HG02870 (cell line): ENCODE data around the gene APIP.

Experiments
- ATAC-seq: cut with Tn5 transposase; IDR thresholded peaks from one replicate; pipeline ENCODE4 v1.9.1; 2021; ENCODE audit warnings: mild to moderate bottlenecking, moderate library complexity; ENCODE audit not compliant: unreplicated experiment

The APIP gene

DNA sequence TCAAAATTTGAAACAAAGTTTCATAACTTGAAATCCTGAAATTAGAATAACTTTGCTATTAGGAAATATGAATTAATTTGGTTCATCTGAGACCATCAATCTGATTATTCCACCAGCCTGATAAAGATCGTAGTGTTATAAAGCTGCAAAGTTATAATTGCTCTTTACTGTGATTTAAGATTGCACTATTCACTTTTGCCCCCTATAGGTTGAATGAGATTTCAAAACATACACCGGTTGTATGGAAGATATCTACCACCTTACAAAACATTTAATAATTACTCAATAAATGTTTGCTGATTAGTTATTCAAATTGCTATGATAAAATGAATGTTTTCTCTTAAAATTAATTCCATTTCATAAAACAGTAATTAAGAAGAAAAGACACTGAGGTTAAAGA, 26.1 kb downstream of the APIP start:
- no peak for ATAC-seq

DNA sequence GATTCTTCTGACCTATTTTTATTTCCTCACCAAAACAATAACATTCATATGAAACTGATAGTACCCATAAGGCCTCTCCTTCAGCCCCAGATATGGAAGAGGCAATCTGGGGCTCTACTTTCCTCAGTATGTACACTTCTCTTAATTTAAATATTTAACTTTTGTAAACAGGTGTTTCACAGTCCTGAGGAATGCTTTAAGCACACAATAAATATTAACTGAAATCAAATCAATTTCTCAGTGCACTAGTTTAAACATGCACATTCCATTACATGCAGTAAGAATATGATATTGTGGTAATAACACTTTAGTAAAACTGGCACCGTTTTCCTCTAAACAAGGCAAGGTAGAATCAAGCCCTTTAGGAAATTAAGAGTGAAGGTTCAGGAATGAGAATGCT, 28.9 kb downstream of the APIP start:
- no peak for ATAC-seq

DNA sequence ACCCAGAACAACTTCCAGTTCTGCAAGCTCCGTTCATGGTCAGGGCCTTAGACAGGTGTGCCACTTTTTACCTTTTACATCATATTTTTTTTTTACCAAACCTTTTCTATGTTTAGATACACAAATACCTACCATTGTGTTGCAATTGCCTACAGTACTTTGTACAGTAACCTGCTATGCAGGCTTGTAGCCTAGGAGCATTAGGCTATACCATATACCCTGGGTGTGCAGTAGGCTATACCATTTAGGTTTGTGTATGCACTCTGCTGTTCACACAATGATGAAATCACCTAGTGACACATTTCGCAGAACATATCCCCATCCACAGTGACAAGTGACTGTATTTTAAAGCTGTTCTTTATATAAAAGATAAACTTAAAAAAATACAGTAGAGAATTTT, 29.6 kb downstream of the APIP start:
- ATAC-seq, result no peak

DNA sequence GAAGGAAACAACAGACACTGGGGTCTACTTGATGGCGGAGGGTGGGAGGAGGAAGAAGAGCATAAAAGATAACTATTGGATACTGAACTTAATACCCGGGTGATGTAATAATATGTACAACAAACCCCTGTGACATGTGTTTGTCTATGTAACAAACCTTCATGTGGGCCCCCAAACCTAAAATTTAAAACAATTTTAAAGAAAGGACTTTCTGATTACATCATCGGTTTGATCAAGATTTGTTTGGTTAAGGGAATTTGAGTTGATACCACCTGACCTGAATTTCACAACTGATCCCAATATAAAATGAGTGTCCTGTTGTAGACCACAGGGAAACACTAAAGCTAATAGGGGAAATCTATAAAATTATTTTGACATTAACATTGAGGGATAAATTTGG, 34.3 kb downstream of the APIP start:
- ATAC-seq, result no peak

DNA sequence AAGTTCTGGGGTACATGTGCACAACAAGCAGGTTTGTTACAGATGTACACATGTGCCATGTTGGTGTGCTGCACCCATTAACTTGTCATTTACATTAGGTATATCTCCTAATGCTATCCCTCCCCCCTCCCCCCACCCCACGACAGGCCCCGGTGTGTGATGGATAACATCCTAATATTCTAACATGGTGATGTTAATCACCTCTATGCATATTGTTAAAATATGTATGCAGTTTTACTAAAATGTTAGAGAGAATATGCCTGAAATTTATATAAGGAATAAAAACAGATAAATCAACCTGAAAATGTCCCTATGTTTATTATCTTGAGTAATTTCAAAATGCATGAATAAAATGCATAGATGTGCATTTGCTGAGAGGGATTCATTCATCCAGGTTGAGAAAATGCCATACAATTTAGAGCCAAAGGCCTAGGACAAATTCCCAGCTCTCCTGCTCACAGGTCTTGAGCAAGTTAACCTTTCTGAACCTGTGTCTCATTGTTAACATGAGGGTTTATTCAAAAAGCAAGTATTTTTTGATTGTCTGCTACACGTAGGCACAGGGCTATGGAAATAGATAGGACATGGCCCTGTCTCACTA, 38.7 kb downstream of the APIP start:
- no peak for ATAC-seq

DNA sequence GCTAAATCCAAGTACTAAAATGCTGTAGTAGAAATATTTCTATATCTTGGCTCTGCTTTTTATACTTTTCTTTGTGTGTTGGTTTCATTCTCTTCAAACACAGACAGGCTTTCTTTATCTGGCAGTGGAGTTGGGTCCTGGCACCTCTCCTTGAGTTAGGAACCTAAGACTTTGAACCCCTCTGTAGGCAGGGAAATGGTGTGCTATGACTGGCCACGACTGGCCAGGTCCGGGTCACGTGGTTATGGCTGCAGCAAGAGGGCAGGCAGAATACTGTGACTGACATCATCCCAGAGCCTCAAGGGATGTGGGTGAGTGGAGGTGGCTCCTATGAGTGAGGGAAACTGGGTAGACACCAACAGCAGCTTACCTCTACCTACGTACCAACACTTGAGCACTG, 42.0 kb downstream of the APIP start:
- no peak for ATAC-seq

DNA sequence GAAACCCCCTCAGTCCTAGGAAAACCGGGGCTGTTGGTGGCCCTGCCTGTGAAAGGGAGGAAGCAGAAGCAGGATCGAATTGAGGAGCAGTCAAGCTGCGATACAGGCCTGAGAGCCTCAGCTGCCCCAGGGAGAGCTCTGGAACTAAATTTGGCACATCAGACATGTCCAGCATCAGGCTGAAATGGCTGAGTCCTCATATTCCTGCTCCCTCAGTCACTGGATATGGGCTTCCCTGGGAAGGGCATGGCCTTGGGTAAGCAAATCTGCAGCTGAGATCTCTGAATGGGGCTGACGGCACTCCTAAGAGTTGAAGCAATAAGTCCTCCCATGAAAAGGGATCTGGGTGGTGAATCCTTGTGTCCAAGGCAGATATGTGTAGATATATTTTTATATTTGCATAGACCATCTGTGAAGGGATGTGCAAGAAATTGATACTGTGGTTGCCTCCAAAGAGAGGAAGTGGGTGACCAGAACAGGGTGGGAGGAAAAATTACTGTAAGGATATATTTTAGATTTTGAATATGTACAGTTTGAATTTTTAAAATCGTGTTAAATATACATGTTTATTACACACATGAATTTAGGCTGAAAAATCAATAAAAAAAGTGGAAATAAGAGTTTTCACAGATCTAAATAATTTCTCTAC, 45.5 kb downstream of the APIP start:
- ATAC-seq, result no peak

DNA sequence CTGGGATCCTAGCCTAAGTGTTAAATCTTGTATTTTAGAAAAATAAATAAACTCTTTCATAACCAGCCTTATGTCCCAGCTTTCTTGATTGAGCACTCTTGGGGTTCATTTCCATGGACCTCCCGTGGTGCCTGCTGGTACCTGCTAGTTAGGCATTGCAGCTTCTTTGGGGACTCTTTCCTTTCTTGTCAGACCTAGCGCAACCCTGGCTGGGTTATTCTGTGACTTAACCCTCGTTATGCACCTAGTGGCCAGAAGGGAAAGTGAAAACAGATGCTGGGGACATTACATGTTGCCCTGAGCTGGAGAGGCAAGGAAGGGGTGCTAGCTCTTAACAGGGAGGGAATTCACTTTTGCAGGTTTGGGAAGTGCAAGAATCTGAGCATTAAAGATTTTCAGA, 46.8 kb downstream of the APIP start:
- ATAC-seq, result no peak

DNA sequence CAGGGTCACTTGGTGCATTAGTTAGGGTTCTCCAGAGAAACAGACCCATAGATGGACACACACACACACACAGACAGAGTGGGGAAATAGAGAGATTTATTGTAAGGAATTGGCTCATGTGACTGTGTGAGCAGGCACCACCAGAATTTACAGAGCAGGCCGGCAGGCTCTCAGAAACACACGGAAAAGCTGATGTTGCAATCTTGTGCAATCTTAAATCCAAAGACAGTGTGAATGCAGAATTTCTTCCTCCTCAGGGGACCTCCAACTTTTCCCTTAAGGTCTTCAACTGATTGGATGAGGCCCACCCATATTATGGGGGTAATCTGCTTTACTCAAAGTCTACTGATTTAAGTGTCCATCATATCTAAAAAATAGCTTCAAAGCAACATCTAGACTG, 49.8 kb downstream of the APIP start:
- ATAC-seq, result no peak

DNA sequence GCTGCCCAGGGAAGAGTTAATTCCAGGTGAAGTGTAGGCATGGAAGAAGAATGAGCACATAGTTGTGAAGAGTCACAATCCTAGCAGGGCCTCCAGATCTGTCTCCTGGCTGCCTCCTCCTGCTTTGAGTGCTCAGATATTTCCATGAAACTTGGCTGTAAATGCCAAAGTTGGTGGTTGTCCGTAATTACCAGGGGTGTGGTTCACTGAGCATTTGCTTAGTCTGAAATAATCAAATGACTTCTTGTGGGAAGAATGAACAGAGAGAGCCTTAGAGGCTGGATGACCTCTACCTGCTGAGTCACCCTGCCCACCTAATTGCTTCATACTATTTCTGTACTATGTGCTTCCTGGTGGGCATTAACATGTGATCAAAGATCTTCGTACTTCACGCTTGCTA, 50.9 kb downstream of the APIP start:
- no peak for ATAC-seq

DNA sequence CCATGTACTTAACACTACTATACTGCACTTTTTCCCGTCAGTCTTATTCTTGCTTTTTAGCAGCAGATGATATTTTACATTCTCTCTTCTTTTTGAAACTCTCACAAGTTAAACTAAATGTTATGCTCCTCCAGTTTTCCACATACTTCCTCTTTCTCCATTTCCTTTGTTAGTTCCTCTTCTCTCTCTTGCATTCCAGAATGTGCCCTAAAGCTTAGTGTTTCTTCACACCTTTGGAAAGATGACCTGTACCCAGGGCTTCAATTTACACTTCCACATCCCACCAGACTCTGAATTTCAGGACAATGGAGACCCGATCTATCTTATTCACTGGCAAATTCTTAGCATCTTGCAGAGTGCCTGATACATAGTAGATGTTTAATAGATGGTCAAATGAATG, 51.8 kb downstream of the APIP start:
- no peak for ATAC-seq

DNA sequence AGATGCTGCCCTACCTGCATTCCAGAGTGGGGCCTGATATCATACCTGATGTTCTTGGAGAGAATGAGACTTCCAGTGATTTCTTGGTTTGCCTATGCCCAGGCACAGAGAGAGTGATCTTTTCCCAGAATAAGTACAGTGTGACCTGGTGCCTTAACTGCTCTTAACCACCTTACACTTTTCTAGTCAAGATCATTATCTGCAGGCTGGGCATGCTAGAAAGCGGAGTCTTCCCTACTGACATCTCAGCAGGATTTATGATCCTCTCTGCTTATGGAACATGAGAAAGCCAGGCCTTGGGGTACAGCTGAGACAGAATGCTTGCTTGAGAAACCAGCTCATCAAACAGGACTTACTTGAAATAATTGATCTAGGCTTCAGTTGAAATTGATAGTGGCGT, 53.1 kb downstream of the APIP start:
- ATAC-seq, result no peak

DNA sequence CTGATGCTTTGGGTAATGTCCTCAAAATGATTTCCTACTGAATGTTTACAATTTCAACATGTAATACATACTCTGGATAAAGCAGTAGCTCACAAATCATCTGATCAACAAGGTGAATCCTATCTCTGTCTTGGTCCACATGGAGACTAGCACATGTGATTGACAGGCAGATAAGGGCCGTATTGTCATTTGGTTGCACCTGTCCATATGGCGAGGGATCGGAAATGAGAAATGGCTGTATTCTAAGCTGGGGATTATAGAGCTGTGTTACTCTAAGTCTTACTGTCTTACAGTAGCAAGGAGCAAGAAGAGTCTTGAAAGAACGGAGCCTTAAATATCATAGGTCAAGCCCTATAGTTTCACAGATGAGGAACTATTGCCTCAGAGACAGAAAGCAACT, 55.7 kb downstream of the APIP start:
- no peak for ATAC-seq

DNA sequence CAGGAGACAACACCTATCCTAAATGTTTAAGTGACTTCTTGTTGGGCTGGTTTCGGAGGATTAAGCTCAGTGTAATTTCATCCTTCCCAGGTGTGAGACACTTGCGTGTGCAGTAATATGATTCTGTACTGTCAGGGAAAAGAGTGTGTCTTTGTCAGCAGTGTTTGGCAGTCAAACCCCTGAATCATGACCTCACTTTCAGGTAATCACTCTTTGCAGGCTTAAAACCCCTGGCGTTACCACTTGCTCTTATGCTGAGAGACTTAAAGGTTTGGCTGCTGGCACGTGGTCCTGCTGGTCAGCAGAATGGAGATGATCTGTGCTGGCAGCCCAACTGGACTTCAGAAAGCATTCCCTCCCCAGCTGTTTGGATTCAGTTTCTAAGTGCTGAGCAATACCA, 56.1 kb downstream of the APIP start:
- no peak for ATAC-seq

DNA sequence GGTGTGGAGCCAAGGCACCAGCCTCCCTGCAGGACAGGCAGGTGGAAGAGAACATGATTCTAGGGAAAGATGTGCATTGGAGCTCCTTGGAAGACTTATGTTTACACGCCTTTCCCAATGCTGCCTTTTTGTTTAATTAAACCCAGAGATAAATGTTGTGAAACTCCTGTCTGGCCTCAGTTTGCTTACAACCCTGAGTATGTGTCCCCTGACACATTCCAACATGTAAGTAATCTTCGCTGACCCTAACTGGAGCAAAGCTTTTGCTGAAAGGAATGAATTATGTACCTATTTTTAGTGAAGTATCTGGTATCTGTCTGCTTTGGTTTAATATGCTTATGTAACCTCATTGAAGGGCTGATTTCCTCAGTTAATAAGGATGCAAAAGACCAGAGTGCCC, 56.7 kb downstream of the APIP start:
- no peak for ATAC-seq

DNA sequence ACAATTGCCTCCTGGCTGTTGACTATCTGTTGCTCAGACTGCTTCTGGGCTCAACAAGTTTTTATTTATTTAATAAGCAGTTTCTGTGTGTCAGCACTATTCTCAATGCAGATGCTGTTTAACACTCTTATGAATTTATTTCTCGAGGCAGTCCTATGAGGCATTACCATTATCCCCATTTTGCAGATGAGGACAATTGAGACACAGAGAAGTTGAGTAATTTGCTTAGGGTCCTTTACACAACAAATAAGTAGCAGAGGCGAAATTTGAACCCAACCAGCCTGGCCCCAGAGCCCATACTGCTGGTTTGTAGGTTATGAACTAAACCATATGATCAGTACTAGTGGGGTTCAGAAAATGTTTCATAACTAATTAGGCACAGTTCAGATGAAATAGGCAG, 58.7 kb downstream of the APIP start:
- ATAC-seq, result no peak

DNA sequence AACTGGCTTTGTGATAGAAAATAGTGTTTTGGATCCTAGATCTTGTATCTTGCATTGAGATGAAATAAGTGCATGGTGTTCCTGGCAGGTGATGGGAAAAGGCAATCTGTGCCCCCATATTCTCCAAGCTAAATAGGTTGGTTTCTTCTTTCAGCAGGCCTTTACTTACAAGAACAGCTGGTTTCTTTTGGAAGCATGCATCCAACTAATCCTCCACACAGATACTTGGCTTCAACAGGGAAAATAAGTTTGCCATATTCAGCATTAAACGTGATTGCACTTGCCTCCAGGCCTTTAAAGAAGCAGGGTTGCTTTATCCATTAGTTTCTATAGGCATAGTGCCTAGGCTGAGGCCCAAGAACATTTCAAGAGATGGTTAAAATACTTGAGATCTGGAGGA, 59.9 kb downstream of the APIP start:
- ATAC-seq, result no peak

DNA sequence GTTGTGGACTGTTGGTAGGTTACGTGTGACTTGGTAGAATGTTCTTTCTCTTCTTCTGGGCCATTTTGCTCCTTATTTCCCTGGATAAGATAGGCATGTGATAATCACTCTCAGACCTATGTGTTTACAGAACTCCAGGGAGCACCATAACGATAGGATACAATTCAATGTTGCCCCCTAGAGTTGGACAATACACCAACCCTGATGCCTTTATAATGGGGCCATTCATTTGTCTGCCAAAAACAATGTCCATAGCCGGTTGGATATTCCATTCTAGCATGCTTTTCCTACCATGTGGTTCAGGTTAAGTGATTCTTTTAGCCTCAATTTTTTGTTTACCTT, 60.5 kb downstream of the APIP start:
- no peak for ATAC-seq

DNA sequence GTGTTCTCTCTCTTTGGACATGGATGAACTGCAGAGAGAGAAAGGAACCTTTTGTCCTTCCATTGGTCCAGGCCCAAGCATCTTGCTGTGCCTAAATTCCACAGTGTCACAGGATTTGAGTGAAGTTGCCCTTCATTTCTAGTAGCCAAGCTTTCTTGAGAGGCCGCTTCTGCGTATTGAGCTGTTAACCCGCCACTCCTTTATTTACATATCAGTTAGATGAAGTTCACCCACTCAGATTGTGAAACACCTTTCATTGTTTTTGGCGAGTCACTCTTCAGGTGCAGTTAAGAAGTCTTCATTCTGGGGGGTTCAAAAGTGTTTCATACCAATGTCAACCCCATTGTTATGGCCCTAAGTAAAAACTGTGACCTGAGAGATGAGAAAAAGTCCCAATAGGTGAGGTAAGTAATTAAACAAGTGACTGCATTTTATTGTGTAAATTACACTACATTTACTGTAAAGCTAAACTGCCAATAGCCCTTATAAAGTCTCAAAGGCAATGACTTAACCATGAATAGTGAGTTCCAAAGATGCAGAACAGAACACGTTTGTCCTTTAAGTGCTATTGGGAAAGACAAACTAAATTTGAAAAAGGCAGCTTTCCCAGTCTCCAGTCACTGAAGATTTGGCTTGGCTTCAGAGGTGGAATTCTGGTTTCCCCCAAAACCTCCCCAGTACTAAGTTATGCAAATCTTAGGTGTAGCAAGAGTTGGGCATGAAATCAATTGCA, 61.0 kb downstream of the APIP start:
- no peak for ATAC-seq

DNA sequence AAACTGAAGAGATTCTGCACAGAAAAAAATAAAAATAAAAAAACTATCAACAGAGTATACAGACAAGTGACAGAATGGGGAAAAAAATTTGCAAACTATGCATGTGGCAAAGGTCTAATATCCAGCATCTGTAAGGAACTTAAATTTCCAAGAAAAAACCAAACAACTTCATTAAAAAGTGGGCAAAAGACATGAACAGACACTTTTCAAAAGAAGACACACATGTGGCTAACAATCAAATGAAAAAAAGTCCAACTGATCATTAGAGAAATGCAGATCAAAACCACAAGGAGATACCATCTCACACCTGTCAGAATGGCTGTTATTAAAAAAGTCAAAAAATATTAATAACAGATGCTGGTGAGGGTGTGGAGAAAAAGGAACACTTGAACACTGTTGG, 64.3 kb downstream of the APIP start:
- no peak for ATAC-seq

DNA sequence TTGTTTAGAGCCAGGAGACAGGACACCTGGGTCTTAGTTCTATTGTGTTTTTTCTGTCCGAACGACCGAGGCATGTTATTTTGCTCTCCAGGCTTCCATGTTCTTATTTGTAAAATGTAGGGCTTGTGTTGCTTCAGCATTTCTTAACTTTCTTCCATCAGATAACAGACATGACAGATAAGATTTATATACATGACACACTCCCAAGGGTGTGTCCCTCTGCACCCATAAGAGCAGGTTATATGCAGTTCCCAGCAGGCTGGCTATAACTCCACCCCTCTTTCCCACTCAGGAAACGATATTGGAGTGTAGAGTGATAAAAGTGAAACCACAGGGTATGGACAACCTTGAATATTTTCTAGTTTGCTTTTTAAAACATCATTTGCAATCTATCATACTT, 65.8 kb downstream of the APIP start:
- no peak for ATAC-seq

DNA sequence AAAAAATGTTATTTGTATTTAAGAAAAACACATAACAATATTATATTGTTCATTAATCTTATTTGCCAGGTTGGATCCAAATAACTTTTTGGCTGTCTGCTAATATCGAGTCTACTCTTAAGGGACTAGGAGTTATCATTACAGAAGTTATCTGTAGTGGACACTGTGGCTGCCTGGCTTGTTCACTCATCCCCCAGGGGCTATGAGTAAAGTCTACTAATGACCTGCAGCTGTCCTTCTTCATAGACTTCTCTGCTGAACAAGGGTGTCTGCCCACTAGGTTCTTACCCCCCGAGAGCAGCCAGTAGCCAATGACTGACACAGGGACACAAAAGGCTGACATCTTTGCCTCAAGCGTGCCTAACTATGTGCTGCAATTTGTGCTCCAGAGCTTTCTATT, 69.7 kb downstream of the APIP start:
- no peak for ATAC-seq
